A204.1 (cell line): ENCODE measurements around the gene NT5C1B.

Experiments used
- FAIRE-seq: peaks from 2 replicates; lab custom pipeline; 2012; peaks lifted over from hg19 to GRCh38; lab: Jason Lieb, UNC

NT5C1B gene

GRCh38 chr2:18514526-18515461 lies 74.6 kb downstream of the NT5C1B start:
- FAIRE-seq, result no peak
